HS-5 (cell line): Measurements from ENCODE around the gene ABR.
"Not testable (repeated sequence)": the region's sequence is repeated elsewhere in the genome, so short reads cannot be mapped to it uniquely, and the experiment has no call there.

ENCODE experiments used
- DNase-seq: peaks from one replicate; pipeline ENCODE4 v3.0.0-alpha.2; 2012; ENCODE audit warnings: low read depth

The ABR gene

GRCh38 chr17:1173432-1174262, 6.1 kb downstream of the ABR start:
- DNase-seq: no peak

GRCh38 chr17:1171953-1172352, 7.8 kb downstream of the ABR start:
- DNase-seq: no peak

- no peak for DNase-seq
These were observed 9.0 kb downstream of the ABR start for GRCh38 chr17:1170739-1171138.

- no peak for DNase-seq
These were observed 9.9 kb downstream of the ABR start for GRCh38 chr17:1169929-1170312.

GRCh38 chr17:1169221-1169928, 10.4 kb downstream of the ABR start:
- DNase-seq: no peak

- no peak for DNase-seq
These were observed 11.1 kb downstream of the ABR start for GRCh38 chr17:1168533-1169220.

GRCh38 chr17:1166276-1166675, 13.5 kb downstream of the ABR start:
- DNase-seq: no peak

GRCh38 chr17:1165836-1166235, 13.9 kb downstream of the ABR start:
- no peak for DNase-seq

GRCh38 chr17:1164935-1165556, 14.7 kb downstream of the ABR start:
- no peak for DNase-seq

GRCh38 chr17:1162116-1162855, 17.5 kb downstream of the ABR start:
- DNase-seq: no peak

GRCh38 chr17:1160591-1161390, 19.0 kb downstream of the ABR start:
- no peak for DNase-seq

- no peak for DNase-seq
These were observed 20.2 kb downstream of the ABR start for GRCh38 chr17:1159431-1160180.

- DNase-seq: no peak
These were observed 20.9 kb downstream of the ABR start for GRCh38 chr17:1158879-1159278.

GRCh38 chr17:1156864-1157263, 22.9 kb downstream of the ABR start:
- DNase-seq: no peak

GRCh38 chr17:1154704-1155103, 25.1 kb downstream of the ABR start:
- no peak for DNase-seq

- DNase-seq: no peak
These were observed 25.8 kb downstream of the ABR start for GRCh38 chr17:1153795-1154546.

- DNase-seq: not testable (repeated sequence)
These were observed 27.2 kb downstream of the ABR start for GRCh38 chr17:1152582-1152981.

- no peak for DNase-seq
These were observed 28.7 kb downstream of the ABR start for GRCh38 chr17:1150863-1151600.

- no peak for DNase-seq
These were observed 29.9 kb downstream of the ABR start for GRCh38 chr17:1149869-1150268.
